Measurements from ENCODE around the gene SLC12A9. TPM values are rescaled to one million over a fixed set of nuclear protein-coding genes. Genes with fewer than 3 reads are reported as not detected.

SLC12A9 gene
- total RNA-seq, 1 donor, result 22.6 TPM

DNA sequence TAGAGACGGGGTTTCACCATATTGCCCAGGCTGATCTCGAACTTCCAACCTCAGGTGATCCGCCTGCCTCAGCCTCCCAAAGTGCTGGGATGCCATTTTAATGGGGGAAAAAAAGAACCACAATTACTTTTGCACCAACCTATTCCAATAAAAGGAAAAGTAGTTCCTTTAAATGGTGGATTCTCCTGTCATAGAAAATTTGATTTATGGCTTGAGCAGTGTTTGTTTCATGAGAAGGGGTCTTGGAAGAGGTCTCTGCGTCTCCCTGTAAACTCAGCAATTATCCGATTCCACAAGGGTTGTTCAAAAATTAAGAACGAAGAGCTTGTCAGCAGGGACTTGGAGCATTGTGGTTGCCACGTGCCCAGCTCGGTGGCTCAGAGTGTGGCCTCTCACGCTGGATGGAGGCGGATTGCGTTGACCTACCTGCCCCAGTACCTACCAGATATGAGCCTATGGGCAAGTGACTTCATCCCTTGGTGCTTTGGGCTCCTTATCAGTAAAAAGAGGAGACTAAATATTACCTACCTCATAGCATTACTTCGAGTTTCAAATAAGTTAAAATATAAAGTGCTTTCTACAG, 11.8 kb downstream of the SLC12A9 start:
- Histone ChIP-seq H3K27me3 (ENCODE audit: insufficient read depth, low read length) (no peaks in the 10 kb centered on the region), H3K4me3 (ENCODE audit: low read length) (no peak overlapping the region), H3K9me3 (ENCODE audit: low read depth, low read length) (no peaks in the 10 kb centered on the region), H3K4me1 (ENCODE audit: insufficient read depth, low read length) (peaks cover 26% of the 10 kb centered on the region)

DNA sequence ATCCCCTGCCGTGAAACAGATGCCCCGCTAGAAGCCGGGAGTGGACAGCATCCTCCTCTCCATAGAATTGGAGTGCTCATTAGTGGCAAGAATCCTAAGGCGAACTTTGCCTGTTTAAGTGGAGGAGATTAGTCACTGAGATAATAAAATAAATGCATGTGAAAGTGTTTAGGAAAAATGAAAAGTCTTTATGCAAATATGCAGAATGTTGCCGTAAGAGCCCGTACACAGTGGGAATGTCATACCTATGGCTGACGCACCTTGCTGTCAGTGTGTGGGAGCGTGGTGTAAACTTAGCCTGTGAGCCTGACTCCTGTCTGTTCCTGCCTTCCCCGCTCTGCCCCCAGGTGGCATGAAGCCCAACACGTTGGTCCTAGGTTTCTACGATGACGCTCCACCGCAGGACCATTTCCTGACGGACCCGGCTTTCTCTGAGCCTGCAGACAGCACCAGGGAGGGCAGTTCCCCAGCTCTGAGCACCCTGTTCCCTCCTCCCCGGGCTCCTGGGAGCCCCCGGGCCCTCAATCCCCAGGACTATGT, 12.9 kb downstream of the SLC12A9 start:
- Histone ChIP-seq H3K27me3 (ENCODE audit: insufficient read depth, low read length) (no peaks in the 10 kb centered on the region), H3K4me1 (ENCODE audit: insufficient read depth, low read length) (peaks cover 26% of the 10 kb centered on the region), H3K4me3 (ENCODE audit: low read length) (no peak overlapping the region), H3K9me3 (ENCODE audit: low read depth, low read length) (no peaks in the 10 kb centered on the region)

GRCh38 chr7:100865938-100866728, 13.6 kb downstream of the SLC12A9 start:
- H3K9me3 ChIP-seq (ENCODE audit: low read depth, low read length), result no peaks in the 10 kb centered on the region
- H3K4me3 ChIP-seq (ENCODE audit: low read length), result no peak overlapping the region
- peaks cover 26% of the 10 kb centered on the region for H3K4me1 ChIP-seq (ENCODE audit: insufficient read depth, low read length)
- no peaks in the 10 kb centered on the region for H3K27me3 ChIP-seq (ENCODE audit: insufficient read depth, low read length)

DNA sequence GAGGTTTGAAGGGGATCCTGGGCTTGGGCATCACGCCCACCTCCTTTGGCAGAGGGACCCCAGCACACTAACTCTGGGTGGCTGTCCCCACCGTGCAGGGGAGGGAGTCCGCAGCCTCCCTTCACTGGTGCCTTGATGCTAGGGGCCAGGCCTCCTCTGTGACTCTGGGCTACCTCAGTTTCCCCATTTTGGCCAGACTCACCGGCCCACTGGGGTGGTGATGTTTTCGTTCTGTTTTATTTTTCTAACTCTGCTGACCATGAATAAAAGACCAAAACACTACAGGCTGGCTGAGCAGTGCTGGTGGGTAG, 14.2 kb downstream of the SLC12A9 start:
- Histone ChIP-seq H3K27me3 (ENCODE audit: insufficient read depth, low read length) (no peaks in the 10 kb centered on the region), H3K4me3 (ENCODE audit: low read length) (no peak overlapping the region), H3K9me3 (ENCODE audit: low read depth, low read length) (no peaks in the 10 kb centered on the region), H3K4me1 (ENCODE audit: insufficient read depth, low read length) (peaks cover 26% of the 10 kb centered on the region)

GRCh38 chr7:100867040-100867775, 14.7 kb downstream of the SLC12A9 start, which contains the start of gene TRIP6:
Gene TRIP6 (plus strand): TSS chr7:100867387. CDS start chr7:100867498, 111 bp downstream.
- Histone ChIP-seq H3K27me3 (ENCODE audit: insufficient read depth, low read length) (no peaks in the 10 kb centered on the region), H3K9me3 (ENCODE audit: low read depth, low read length) (no peaks in the 10 kb centered on the region), H3K4me3 (ENCODE audit: low read length) (peak within 1 kb of the TSS; percentile 39), H3K4me1 (ENCODE audit: insufficient read depth, low read length) (peaks cover 26% of the 10 kb centered on the region)

GRCh38 chr7:100867776-100868485, 15.4 kb downstream of the SLC12A9 start:
- Histone ChIP-seq H3K4me3 (ENCODE audit: low read length) (peak overlapping the region; percentile 39), H3K27me3 (ENCODE audit: insufficient read depth, low read length) (no peaks in the 10 kb centered on the region), H3K4me1 (ENCODE audit: insufficient read depth, low read length) (peaks cover 26% of the 10 kb centered on the region), H3K9me3 (ENCODE audit: low read depth, low read length) (no peaks in the 10 kb centered on the region)

GRCh38 chr7:100873599-100874299, 21.2 kb downstream of the SLC12A9 start:
- Histone ChIP-seq H3K27me3 (ENCODE audit: insufficient read depth, low read length) (no peaks in the 10 kb centered on the region), H3K9me3 (ENCODE audit: low read depth, low read length) (no peaks in the 10 kb centered on the region), H3K4me1 (ENCODE audit: insufficient read depth, low read length) (peaks cover 28% of the 10 kb centered on the region), H3K4me3 (ENCODE audit: low read length) (no peak overlapping the region)

DNA sequence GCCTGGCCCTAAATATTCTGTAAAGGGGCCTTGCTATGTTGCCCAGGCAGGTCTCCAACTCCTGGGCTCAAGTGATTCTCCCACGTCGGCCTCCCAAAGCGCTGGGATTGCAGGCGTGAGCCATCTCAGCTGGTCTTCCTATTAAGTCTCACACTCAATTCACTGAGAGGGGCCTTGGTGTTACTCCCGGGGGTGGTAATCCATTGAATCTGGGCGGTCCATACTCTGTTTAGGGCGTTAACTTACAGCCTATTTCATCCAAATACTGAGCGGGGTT, 21.7 kb downstream of the SLC12A9 start:
- H3K9me3 ChIP-seq (ENCODE audit: low read depth, low read length), result no peaks in the 10 kb centered on the region
- peak overlapping the region; percentile 63 for H3K4me3 ChIP-seq (ENCODE audit: low read length)
- peaks cover 28% of the 10 kb centered on the region for H3K4me1 ChIP-seq (ENCODE audit: insufficient read depth, low read length)
- no peaks in the 10 kb centered on the region for H3K27me3 ChIP-seq (ENCODE audit: insufficient read depth, low read length)

DNA sequence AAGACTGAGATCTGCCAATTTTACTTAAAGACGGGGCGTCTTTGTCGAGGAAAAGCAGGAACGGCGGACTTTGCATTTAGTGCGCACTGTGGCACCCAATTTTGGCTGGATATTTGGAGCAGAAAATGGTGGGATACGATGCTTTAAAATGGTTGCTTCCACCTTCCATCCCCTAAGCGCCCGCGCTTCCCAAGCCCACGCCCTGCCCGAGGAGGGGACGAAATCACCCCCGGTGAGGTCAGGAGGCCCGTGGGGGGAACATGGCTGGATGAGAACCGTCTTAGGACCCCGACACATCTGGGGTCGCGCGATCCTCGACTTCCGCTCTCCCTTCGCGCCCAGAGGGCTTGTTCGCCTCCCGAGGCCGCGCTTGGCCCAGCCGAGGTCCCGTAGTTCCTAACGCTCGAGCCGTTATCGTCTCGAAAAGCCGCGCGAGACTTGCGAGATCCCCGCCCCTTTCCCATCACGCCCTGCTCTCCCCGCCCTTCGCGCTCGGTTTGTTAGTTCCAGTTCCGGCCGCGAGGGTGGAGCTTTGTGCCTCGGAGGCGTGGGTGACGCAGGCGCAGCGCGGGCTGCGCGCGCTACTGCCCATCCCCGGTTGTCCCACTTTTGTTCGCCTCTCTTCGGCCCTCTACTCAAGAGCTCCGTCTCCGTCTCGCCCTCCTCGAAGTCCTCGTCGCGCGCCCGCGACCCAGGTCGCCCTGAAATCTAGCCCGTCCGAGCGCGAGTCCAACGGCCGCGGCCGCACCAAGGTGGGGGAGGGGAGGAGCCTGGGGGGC, 22.3 kb downstream of the SLC12A9 start, which contains the start of gene SRRT:
Gene SRRT (plus strand): TSS at position 527 of the 779 bp plus-strand sequence. CDS start 488 bp downstream, outside the sequence.
- no peaks in the 10 kb centered on the region for H3K27me3 ChIP-seq (ENCODE audit: insufficient read depth, low read length)
- H3K4me3 ChIP-seq (ENCODE audit: low read length), result peak within 1 kb of the TSS; percentile 63
- peaks cover 28% of the 10 kb centered on the region for H3K4me1 ChIP-seq (ENCODE audit: insufficient read depth, low read length)
- H3K9me3 ChIP-seq (ENCODE audit: low read depth, low read length), result no peaks in the 10 kb centered on the region

DNA sequence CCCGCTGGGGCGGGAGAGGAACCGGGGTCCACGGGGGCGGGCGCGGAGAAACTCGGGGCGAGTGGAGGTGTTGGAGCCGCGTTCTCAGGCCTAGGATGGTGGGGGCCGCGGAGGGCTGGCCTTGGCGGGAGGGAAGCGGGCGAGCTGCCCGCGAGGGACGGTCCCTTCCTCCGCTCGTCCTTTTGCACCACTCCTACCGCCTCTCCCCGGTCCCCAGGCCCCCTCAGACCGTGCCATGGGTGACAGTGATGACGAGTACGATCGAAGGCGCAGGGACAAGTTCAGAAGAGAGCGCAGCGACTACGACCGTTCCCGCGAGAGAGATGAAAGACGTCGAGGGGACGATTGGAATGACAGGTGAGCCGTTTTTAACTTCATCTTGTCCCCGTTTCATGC, 22.8 kb downstream of the SLC12A9 start:
- Histone ChIP-seq H3K27me3 (ENCODE audit: insufficient read depth, low read length) (no peaks in the 10 kb centered on the region), H3K9me3 (ENCODE audit: low read depth, low read length) (no peaks in the 10 kb centered on the region), H3K4me1 (ENCODE audit: insufficient read depth, low read length) (peaks cover 28% of the 10 kb centered on the region), H3K4me3 (ENCODE audit: low read length) (peak overlapping the region; percentile 63)

- H3K27me3 ChIP-seq (ENCODE audit: insufficient read depth, low read length), result no peaks in the 10 kb centered on the region
- H3K9me3 ChIP-seq (ENCODE audit: low read depth, low read length), result no peaks in the 10 kb centered on the region
- H3K4me3 ChIP-seq (ENCODE audit: low read length), result no peak overlapping the region
- peaks cover 28% of the 10 kb centered on the region for H3K4me1 ChIP-seq (ENCODE audit: insufficient read depth, low read length)
These were observed 25.5 kb downstream of the SLC12A9 start for GRCh38 chr7:100878013-100878412.

GRCh38 chr7:100878685-100879084, 26.2 kb downstream of the SLC12A9 start:
- no peaks in the 10 kb centered on the region for H3K9me3 ChIP-seq (ENCODE audit: low read depth, low read length)
- peaks cover 28% of the 10 kb centered on the region for H3K4me1 ChIP-seq (ENCODE audit: insufficient read depth, low read length)
- H3K4me3 ChIP-seq (ENCODE audit: low read length), result no peak overlapping the region
- H3K27me3 ChIP-seq (ENCODE audit: insufficient read depth, low read length), result no peaks in the 10 kb centered on the region

GRCh38 chr7:100879685-100880261, 27.3 kb downstream of the SLC12A9 start:
- peaks cover 18% of the 10 kb centered on the region for H3K4me1 ChIP-seq (ENCODE audit: insufficient read depth, low read length)
- H3K27me3 ChIP-seq (ENCODE audit: insufficient read depth, low read length), result no peaks in the 10 kb centered on the region
- H3K9me3 ChIP-seq (ENCODE audit: low read depth, low read length), result no peaks in the 10 kb centered on the region
- no peak overlapping the region for H3K4me3 ChIP-seq (ENCODE audit: low read length)

All from mononuclear cell (primary cell).